NCI-H1436 (cell line): ENCODE results near the gene ZIM2.
"Not testable (repeated sequence)": the region's sequence is repeated elsewhere in the genome, so short reads cannot be mapped to it uniquely, and the experiment has no call there.

Experiments used
- DNase-seq: peaks from one replicate; lab custom pipeline; 2025; lab: John Stamatoyannopoulos, UW

ZIM2 gene

DNA sequence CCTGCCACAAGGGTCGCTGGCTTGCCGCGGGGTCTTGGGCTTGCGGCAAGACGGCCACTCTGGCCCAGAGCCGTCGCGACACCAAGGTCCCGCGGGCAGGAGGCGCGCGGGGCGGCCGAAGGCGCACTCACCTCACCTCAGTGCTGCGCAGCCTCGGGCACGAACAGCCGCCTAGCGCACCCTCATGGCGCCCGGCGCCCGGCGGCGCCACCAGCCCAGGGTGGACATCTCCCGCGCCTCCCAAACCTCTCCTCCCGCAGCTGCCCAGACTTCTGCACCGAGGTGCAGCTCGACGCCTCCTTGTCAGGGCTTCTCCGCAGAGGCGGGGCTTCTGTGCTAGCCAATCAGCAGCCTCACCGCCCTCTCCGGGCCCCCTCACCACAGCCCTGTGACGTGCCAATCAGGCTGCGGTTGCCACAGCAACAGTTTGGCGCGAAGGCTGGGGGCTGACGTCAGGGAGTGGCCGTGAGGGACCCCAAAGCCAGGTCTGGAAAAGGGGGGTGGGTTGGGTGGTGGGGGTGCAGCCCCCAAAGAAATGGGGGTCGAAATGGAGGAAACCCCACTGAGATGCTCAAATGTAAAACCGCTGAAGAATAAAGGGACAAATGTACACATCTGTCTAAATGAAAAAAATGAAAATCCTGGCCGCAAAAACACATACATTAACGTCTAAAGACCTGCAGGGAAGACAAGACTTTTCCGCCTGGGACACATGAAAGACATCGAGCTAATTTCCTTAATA lies at the start of gene ZIM2, which contains the start of gene PEG3:
Gene ZIM2 (minus strand): TSS at position 276 of the 742 bp plus-strand sequence. CDS start 16,449 bp downstream, outside the sequence.
Gene PEG3 (minus strand): TSS at position 276 of the 742 bp plus-strand sequence. CDS start 16,071 bp downstream, outside the sequence.
- DNase-seq = no peak

DNA sequence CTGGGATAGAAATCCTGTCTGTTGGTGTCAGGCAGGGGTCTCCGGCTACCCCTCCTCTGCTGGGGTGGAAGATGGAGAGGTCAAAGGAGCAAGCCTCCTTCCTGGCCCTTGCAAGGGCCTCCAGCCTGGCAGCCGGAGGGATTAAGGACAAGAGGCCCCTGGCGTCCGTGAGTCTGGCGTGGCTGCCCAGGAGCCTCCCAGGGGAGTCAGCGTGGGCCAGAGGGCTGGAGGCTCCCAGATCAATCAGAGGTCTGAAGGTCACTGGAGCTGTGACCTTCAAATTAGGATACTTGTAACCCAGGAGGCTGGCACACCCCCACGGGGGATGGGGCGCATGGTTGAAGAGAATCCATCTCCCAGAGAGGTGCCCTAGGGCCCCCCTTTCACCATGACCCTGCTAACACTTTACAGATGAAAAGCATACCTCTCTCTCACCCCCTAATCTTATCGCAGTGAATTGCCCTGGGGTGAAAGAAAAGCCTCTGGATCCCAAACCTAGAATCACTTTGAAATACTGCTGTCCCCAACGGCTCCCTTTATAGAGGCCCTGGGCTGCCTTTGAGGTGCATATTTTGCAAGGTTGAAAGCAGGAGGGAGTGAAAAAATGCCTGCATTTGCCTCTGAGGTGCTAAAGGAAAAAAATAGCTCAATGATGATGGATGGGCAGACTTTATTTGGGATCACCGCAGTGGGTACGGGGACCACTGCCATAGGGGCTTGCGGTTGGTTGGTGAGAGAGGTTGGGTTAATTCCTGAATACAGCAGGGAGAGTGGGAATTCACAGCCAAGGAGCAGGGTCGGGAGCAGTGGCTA lies 44.9 kb upstream of the ZIM2 start:
- DNase-seq = no peak

DNA sequence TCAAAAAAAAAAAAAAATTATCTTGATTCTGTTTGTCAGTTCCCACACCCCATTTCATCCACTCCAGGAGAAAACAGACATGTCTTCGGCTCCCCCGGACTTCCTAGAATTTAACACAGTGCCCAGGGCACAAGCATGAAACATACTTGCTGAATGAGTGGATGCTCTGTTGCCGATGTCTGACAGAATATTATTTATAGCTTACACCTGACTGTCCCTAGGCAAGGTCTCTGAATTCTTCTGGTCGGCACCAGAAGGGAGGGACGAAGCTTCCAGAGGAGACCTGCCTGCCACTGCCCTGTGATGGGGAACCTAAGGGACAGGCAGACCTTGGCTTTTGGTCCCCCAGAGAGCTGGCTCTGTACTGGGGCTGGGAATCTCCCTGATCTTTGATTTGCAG lies 43.9 kb upstream of the ZIM2 start:
- no peak for DNase-seq

- no peak for DNase-seq
Observed at GRCh38 chr19:56880592-56881190, 40.2 kb upstream of the ZIM2 start.

GRCh38 chr19:56877069-56877715 lies 36.7 kb upstream of the ZIM2 start:
- no peak for DNase-seq

DNA sequence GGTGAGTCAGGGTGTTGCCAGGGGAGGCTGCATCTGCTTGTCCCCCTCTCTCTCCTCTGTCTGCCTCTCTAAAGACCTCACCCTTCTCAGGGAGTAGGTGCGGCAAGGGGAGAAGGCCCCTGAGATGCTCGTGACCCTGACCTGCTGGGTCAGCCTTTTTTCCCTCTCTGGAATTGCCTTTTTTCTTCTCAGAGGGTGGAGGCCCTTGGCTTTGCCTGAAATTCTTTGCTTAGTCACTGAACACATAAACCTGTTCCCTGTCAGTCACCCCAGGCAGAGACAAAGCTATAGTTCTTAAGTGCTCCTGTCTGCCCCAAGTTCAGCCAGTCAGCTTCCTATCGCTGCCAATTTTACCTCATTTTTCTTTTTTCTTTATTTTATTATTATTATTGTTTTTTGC lies 35.2 kb upstream of the ZIM2 start:
- DNase-seq = no peak

DNA sequence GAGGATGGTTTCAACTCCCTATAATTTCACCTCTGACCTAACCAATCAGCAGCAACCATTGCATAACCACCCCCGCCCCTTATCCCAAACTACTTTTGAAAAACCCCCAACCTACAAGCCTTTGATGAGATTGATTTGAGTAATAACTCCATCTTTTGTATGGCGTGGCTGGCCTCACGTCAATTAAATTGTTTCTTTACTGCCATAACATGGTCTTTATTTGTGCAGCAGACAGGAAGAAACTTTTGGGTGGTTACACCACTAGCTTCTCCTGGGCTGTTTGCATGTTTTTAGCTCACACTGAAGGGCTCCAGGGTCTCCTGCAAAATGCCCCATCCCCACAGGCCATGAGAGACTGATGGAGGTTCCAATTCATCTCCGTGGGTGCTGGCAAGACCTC lies 34.0 kb upstream of the ZIM2 start:
- no peak for DNase-seq

DNA sequence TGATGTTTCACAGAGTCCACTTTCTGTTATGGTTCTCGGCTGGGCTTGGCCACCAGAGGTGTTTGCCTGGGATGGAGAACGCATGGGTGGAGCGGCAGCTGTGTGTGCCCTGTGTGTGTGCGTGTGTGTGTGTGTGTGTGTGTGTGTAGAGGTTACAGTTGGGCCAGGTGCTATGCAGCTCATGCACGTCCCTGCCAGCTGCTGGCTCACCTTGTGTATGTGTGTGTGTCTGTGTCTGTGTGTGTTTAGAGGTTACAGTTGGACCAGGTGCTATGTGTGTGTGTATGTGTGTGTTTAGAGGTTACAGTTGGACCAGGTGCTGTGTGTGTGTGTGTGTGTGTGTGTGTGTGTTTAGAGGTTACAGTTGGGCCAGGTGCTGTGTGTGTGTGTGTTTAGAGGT lies 33.0 kb upstream of the ZIM2 start:
- no peak for DNase-seq

DNA sequence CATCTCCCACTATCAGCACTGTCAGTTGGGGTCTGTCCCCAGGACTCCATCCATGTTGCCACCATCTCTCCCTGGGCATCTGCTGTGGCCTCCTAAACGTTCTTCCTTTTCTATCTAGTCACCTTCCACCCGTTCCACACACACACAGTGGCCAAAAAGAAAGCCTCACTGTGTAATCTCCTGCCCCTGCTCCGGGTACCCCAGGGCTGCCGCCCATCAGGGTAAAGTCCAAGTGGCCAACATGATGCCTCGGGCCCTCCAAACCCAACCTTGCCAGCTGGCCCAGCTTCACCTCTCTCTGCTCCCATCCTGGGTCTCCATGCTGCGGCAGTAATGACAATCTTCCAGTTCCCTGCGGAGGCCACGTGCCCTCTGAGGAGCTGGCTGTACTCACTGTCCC lies 29.4 kb upstream of the ZIM2 start:
- no peak for DNase-seq

DNA sequence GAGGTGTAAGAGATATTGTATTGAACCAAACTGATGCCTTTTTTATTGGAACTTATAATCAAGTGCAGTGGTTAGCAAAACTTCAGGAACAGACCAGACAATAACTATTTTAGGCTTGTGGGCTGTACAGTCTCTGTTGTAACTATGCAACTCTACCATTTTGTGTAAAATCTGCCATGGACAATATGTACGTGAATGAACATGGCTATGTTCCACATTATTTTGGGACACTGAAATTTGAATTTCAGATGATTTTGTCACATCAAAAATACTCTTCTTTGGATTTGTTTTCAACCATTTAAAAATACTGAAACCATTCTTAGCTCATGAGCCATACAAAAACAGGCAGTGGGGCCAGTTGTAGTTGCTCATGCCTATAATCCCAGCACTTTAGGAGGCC lies 27.9 kb upstream of the ZIM2 start:
- DNase-seq = no peak

DNA sequence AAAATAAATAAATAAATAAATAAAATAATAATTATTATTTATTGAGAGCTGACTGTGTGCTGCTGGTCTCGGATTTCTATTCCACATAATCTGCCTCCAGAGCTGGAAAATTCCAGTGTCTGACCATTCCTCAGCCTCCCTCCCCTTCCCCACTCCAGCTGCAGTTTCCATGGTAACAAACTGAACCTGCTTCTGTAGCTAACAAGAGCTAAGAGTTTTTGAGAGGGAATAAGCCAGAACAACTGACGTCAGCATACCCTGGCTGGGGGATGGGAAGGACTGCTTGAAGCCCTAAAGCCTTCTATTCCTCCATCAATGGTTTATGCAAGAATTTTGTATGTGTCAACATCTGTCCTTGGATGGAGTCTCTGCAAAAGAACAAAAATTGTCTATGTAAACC lies 26.0 kb upstream of the ZIM2 start:
- DNase-seq = no peak

DNA sequence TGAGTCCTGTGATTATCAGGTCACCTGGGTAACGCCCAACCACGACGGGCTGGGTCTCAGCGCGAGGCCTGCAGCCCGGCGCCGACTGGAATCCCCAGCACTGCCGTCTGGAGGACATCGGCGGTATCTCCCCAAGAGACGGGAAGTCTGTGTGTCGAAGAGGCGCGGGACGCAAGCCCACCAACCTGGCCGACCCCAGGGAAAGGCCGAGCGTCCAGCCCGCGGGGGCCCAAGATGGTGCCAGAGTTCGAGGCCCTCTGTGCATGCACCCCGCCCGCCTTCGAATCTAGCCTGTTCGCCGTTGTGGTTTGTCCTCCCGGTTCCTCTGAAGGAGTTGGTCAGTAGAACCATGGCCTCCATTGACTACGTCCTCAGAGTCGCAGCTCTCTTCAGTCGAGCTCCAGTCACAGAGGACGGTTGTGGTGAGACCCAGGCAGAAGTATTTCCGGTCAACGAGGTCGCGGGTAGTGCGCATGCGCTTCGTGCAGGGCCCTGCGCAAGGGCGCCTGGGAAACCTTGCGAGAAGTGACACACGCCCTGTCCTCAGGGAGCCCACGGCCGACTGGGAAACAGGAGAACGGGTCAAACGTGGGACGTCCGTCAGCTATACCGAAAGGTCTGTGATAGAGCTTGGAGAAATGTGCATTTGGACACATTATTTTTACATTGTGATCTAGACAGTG lies 24.1 kb upstream of the ZIM2 start:
- DNase-seq = no peak

GRCh38 chr19:56862741-56863140 lies 22.2 kb upstream of the ZIM2 start:
- no peak for DNase-seq

DNA sequence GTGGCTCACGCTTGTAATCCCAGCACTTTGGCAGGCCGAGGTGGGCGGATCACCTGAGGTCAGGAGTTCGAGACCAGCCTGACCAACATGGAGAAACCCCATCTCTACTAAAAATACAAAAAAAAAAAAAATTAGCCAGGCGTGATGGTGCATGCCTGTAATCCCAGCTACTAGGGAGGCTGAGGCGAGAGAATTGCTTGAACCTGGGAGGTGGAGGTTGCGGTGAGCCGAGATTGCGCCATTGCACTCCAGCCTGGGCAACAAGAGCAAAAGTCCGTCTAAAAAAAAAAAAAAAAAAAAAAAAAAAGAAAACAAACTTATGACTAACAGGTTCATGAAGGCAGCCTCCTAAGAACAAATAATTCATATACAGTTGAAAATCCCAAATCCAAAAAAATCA lies 19.9 kb upstream of the ZIM2 start:
- not testable (repeated sequence) for DNase-seq

- DNase-seq = no peak
Observed at GRCh38 chr19:56858026-56858425, 17.5 kb upstream of the ZIM2 start.

- no peak for DNase-seq
Observed at GRCh38 chr19:56856822-56857221, 16.3 kb upstream of the ZIM2 start.

- not testable (repeated sequence) for DNase-seq
Observed at GRCh38 chr19:56852361-56852760, 11.8 kb upstream of the ZIM2 start.

- no peak for DNase-seq
Observed at GRCh38 chr19:56848166-56848565, 7.6 kb upstream of the ZIM2 start.

- no peak for DNase-seq
Observed at GRCh38 chr19:56842412-56842811, 1.9 kb upstream of the ZIM2 start.

DNA sequence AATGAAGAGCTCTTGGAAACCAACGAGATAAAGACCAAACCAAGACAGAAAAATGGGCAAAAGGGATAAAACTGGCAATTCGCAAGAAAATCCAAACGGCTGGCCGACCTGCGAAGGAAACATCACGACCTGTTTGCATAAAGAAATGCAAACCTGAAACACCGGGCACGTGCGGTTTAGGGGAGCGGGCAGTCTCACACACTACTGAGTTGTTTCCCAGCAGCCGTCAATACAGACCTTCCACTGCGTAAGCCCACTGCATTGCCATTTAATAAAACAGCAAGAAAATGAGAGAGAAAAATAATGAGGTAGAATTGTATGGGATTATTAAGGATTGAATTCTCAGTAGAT lies 642 bp upstream of the ZIM2 start:
- no peak for DNase-seq

GRCh38 chr19:56839652-56840450 lies 675 bp downstream of the ZIM2 start:
- no peak for DNase-seq
